HG03439 (cell line): ENCODE measurements around the gene NFYC.

Experiments
- ATAC-seq: cut with Tn5 transposase; IDR thresholded peaks from one replicate; pipeline ENCODE4 v1.9.1; 2021; ENCODE audit warnings: mild to moderate bottlenecking, moderate library complexity; ENCODE audit not compliant: unreplicated experiment

Gene NFYC

DNA sequence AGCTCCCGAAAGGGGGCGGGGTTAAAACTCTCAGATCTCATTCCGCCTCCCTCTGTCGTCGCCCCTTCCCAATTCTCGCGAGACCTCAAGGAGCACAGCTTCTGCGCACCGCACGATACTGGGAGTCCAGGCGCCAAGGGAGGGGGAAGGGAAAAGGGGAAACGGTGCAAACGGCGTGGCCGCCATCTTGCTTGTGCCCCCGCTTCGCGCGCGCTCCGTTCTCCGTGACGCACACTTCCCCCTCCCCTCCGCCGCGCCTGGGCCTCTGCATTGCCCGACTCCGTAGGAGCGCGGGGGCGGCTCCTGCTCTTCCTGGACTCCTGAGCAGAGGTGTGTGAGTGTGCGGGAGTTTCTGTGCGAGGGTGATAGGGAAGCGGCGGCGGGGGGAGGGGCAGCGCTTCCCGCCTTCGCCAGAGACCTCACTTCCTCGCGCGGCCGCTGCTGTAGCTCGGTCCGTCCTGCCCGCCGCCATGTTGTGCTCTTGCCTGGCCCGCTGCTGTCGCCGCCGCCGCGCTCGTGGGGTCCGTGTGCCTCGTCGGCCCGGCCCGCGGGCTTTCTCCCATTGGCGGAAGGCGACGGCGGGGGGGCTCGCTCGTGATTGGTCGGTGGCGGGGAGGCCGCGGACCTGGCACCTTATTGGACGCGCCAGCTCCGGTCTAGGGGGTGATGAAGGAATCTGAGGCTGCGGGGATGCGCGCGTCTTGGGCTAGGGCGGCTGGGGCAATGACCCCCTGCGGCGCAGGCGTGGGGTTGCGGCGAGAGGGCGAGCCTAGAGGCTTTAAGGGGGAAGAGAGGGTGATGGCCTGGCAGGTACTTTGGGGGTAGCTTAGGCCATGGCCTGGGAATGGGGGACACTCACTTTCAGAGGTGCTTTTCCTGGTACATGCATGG is at the start of gene NFYC:
NFYC (plus strand) TSS at position 167 of the 891 bp plus-strand sequence. CDS start 47,140 bp downstream, outside the sequence.
- peak; percentile 78 for ATAC-seq

DNA sequence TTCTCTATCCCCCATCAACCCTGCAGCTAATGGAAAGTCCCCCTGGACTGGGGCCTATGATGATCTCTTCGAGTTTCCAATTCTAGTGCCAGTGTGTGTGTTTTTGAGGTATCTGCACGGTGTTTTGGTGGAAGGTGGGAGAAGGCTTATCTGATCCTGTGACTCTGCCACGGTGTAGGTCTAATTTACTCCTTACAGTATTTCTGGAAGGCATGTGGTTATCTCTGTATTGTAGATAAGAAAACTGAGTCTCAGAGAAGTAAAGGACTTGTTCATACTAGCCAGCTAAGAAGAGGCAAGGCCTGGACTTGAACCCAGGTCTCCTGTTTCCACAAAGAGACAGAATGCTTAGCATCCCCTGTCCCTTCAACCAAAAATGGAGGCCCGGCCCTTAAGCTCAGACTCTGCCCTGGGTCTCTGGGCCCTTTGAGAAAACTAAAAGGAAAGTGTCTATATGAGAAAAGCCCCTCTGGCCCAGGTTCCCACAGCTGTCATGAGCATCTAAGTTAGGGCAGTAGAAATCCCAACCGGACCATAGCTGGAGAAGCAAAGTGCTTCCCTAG is 46.3 kb upstream of the NFYC start:
- ATAC-seq, result no peak

DNA sequence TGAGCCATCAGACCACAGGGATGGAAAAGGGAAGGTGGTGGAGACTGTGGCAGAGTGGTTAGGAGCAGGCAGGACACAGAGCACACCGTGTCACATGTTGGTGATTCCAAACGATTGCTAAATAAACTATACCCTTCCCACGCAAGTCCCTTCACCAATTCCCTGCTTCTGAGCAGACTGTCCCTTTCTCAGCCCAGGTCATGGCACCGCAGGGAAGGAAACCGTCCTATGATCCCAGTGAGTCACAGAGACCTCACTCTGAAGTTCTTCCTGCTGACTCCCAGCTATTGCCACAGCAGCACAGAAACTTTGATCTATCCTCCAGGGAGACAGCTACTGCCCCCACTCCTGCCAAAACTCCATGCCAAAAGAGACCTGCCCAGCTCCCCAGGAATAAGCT is 45.2 kb upstream of the NFYC start:
- ATAC-seq, result no peak

DNA sequence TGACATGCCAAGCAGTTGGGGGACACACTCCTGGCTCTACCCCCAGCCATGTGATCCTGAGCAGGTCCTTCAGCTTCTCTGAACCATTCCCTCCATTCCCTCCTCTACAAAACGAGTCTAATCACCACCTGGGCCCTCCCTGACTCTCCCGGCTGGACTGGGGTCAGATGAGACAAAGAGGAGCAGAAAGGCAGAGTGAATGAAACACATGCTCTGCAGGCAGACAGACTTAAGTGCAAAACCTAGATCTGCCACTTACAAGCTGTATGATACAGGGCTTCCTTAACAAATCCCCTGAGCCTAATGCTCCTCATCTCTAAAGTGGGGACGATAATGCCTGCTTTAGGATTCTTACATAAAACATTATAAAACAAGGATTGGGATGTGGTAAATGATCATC is 43.3 kb upstream of the NFYC start:
- no peak for ATAC-seq

DNA sequence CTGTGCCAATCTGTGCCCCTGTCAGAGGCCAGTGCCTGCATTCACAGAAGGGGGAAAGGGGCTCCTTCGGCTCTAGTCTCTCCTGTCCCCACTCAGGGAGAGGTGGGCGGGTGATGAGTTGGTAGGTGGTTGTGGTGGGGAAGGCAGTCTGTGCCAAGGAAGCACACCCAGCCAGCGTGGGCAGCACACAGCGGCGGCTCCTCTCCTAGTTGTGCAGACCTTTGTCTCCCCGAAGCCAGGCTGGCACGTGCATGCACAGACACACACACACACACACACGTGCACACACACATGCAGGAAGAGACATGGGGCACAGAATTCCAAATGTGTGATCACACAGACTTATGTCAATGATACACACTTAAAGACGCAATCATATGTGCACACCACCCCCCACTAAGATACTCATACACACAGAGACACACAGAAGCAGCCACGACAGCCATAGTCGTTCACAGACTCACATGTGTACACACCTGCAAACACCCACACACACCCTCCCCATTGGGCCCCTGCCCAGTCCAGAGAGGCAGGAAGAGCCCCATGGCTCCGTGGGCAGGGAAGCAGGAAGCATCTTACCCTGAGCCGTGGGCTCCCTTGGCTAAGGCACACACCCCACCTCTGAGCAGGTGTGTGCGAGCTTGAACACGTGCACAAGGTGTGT is 42.4 kb upstream of the NFYC start:
- no peak for ATAC-seq

DNA sequence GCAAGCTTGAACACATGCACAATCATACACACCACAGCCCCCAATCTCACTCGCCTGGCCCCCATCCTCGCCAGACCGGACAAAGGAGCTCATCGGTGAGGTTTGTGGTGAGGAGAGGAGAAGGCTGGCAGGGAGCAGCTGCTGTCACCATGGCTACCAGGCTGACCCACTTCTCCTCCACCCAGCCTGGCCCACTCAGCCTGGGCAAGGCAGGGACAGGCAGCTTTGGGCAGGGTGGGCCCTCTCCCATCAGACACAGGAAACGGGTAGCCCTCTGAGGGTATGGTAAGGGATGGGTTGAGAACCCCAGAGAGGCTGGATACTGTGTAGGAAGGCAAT is 41.9 kb upstream of the NFYC start:
- no peak for ATAC-seq

DNA sequence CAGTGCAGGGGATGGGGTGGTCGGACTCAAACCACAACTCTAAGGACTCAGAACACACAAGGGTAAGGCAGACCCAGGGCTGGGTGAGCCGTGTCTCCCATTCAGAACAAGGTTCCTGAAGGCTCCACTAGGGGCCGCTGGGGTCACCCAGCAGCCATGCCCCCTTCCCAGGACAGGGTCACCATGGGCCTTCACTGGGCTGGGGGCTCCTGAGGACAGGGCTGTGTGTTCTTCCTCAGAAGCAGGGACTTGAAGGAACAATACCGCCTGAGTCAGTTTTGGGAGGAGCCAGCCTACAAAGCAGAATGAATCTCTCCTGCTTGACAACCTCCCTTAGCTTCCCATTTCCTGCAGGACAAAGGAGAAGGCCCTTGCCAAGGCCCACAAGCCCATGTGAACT is 41.4 kb upstream of the NFYC start:
- no peak for ATAC-seq

DNA sequence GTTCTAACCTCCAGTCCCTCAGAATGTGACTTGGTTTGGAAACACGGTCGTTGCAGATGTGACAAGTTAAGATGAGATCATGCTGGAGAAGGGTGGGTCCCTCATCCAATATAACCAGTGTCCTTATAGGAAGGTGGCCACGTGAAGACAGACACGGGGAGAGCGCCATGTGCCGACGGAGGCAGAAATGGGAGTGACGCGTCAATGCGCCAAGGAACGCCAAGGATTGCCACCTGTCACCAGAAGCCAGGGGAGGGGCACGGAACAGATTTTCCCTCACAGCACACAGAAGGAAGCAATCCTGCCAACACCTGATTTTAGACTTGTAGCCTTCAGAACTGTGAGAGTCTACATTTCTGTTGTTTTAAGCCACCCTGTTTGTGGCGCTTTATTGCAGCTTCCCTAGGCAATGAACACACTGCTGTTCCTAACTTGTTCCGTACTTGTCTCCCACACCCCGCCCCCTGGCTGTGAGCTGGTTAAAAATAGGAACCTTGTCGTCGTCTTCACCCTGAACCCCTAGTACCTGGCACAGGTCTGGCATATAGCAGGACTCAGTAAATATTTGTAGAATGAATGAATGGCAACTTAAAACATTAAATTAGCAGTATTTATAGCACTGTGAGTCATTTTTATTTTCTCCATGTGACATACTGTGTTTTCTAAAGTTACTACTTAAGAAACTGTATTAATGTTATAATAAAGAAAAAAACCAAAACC is 40.2 kb upstream of the NFYC start:
- ATAC-seq, result no peak

DNA sequence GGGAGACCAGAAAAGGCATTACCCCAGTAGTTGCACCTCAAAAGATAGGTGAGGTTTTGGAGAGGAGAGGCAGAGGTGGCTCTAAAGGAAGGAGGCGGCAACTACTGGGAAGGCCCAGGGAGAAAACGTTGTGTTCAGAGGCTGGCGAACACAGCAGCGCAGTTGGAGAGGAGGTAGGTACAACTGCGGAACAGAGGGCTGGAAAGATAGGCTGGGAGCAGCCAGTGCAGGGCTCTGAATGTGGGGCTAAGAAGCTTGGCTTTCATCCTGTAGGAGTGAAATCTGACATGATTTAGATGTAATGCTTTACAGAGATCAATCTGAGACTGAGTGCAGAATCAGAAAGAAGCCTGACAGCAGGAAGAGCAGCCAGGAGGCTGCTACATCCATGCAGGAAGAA is 39.0 kb upstream of the NFYC start:
- ATAC-seq, result no peak

DNA sequence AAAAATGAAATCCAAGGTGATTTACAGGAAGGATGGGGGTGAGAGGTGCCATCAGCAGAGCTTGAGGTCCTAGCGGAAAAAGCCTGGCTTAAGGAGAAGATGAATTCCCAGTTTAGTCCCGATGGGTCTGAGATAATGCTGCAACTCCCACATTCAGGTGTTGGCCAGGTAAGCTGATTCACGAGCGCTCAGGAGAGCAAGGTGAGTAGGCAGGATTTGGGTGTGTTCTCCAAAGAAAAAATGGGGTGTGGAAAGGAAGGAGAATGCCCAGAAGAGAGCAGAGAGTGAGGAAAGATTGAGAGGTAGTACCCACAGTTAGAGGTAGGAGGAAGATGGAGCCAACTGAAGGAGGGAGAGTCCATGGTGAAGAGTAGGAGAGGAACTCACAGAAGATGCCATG is 38.5 kb upstream of the NFYC start:
- ATAC-seq, result no peak

DNA sequence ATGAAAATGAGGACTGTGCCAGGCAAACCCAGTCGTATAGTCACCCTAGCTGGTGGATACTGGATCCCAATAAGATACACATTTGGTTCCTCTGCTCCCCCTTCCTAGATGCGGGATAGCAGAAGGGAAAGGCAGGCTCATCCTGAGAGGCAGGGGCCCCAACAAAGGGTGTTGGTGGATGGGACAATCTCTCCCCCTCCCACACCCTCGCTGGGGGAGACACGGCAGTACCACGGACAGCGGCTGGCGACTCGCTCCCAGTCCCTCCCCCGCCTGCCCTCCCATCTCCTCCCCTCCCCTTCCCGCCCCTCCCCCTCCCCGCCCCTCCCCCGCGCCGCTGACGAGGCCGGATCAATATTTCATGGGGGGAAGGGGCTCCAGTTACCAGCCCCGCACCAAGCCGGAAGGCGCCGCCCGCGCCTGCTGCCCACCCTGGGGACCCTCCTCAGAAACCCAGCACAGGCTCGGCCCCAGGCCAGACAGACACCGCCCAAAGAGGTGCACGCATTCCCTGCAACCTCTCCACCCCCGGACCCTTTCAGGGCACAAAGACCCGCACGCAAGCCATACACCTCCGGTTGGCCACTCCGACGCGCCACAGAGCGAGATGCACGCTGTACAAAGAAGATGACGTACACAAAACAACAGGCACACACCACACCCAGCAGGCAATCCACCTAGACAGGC is 37.5 kb upstream of the NFYC start:
- ATAC-seq, result no peak

DNA sequence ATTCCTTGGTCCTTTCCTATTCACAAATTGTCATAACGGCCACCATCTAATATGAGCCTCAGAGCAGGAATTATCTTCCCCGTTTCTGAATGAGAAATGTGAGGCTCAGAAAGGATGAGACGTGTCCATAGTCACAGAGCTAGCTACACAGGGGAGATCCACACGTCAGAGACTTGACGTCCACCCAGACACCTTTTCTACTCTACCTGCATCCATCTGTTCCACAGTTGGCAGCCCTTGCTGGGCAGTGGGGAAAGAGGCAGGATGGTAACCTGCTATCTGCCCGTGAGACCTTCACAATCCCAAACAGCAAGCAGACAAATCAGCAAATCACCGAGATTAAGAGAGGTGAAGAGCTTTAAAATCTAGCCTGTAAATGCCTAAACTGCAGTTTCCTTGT is 34.5 kb upstream of the NFYC start:
- no peak for ATAC-seq

DNA sequence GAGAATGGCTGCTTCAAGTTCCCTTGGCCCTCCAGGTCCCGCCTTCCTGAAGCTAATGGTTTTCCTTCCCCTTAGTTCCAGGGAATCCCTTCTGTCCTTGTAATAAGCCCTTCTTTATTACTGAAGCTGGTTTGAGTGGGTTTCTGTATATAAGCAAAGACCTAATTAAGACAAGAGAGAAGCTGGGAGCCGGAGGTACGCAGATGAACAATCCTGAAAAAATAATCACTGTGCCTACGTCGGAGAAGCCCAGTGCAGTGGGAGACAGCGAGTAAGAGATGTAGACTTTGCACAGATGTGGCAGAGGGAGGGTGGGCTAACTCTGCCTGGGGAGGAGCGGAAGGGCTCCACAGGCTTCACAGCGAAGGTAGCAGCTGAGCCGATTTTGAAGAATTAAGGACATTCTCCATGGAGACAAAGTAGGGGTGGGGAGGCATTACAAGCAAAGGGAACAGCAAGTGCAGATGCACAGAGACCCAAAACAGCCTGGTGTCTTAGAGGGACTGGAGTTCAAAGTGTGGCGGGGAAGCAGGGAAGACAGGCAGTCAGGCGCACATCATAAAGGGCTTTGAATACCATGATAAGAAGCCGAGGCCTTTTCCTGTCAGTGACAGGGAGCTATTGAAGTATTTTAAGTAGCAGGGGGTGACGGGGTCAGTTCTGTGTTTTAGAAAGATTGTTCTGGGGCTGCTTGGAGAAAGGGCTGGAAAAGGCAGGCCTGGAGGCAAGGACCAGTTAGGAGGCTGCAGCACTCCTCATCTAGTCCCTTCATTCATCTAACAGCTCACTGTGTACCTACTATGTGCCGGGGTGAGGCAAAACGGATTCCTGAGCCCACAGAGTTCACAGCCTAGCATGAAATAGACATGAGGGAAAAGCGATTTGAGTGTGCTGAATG is 32.5 kb upstream of the NFYC start:
- no peak for ATAC-seq

DNA sequence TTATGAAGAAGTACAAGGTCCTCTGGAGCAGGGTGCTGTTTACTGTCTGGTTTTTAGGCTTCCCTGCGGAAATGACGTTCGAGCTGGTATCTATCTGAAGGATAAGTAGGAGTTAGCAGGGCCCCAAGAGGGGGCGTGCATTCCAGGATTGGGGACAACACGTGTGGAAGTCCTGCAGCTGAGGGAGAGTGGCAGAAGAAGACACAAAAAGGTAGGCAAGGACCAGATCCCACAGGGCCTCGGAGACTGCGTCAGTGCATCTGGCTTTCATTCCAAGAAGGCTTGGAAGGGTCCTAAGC is 31.9 kb upstream of the NFYC start:
- ATAC-seq, result no peak

DNA sequence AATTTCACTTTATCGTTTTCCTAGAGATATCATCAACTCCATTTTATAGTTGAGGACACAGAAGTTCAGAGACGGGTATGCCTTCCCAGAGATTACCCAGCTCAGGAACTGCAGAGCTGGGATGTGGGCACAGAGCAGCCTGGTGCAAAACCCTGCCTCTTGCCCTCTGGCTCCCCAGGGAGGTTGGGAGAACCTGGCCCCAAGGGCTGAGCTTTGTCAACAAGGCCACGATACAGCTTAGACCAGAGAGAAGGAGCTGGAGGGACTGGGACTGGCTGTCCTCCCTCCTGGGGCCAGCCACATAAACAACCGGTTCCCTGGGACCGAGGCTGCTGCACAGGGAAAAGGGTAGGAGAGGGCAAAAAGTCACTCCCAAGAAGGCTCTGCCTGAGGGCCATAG is 29.8 kb upstream of the NFYC start:
- no peak for ATAC-seq

DNA sequence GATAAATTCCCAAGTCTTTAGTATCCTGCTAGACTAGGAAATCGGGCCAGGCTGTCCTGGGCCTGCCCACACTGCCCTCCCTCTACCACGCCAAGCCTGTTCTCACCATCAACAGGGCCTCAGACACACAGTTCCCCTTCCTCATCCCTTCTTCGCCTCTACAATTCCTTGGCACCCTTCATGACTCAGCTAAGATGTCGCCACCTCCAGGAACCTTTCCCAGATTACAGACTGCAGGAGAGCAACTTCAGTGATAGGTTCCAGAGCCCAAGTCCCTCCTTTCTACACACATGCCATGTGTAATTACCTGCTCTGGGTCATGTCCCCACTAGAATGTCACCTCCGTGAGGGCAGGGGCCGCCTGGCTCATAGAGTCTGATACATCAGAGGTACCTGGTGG is 29.4 kb upstream of the NFYC start:
- ATAC-seq, result no peak

DNA sequence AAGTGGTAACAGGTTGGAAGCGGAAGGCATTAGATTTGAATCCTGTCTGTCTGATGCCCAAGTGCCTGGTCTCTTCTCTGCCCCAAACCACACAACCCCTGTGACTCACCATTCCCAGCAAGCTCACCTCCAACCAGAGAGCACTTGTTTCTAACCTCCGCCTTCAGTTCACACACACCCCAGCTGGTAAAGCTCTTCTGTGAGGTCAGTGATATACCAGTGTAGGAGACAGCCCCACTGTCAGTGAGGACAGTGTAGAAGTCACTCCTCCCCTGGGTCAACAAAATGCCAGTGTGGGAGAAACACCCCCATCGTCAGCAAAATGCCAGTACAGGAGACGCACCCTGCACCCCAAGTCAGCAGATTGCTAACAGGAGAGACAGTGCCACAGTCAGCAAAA is 28.6 kb upstream of the NFYC start:
- no peak for ATAC-seq

DNA sequence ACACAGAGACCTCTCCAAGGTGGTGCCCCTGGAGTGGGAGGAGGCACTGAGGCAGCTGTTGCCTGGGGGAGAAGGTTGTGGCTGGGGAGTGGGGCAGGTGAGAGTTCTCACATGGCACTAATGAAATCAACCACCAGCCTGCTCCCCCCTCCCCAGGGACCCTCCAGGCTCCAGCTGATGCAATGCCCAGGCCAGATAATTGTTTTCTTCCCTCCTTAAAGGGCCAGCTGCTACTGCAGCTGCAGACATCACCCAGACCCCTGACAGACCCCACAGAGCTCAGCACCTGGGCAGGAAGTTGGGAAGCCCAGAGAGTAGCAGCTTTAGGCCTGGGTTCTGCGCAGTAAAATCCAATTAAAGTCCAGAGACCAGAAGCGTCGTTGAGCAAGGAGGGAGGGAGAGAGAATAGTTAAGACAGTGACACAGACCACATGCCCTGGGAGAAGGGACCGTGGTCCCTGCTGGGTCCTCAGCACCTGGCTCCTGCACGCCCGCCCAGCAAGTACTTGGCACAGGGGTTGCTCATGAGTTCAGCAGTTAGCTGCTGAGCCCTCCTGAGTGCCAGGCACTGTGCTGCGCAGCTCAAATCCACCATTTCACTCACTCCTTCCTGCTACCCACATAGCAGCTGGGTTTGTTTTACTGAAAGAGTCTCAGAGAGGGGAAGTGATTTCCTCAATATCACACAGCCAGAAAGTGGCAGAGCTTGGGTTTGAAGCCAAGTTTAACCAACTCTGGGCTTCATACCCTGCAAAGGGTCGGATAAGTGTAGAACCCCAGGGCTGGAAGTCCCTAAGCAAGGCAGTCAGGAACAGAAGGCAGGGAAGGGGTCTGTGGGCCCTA is 28.0 kb upstream of the NFYC start:
- ATAC-seq, result no peak

DNA sequence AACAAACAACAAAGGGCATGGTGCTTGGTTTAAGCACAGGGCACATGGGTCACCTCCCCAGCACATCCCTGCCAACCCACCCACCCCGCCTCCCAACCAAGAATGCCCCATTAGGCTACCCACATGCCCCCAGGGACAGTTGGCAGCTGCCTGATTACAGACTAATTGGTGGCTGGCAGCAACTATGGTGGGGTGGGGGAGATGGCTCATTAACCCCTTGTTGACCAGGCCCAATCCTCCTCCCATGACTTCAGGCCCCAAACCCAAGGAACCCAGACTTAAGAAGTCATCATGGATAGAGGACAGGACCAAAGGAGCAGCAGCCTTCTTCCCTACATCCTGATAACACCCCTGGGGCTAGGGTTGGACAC is 27.4 kb upstream of the NFYC start:
- no peak for ATAC-seq
